Activated CD4-positive, alpha-beta T cell treated with anti-CD3 and anti-CD28 coated beads for 48 hours (primary cell): ENCODE results near the gene C22orf31.
A peak's percentile ranks its signal among the peaks of the same experiment; 100 is the strongest.
"Not testable (repeated sequence)": the region's sequence is repeated elsewhere in the genome, so short reads cannot be mapped to it uniquely, and the experiment has no call there.

Source experiments
- DNase-seq: peaks from one replicate; pipeline ENCODE4 v3.0.0-alpha.2; 2020

The C22orf31 gene

DNA sequence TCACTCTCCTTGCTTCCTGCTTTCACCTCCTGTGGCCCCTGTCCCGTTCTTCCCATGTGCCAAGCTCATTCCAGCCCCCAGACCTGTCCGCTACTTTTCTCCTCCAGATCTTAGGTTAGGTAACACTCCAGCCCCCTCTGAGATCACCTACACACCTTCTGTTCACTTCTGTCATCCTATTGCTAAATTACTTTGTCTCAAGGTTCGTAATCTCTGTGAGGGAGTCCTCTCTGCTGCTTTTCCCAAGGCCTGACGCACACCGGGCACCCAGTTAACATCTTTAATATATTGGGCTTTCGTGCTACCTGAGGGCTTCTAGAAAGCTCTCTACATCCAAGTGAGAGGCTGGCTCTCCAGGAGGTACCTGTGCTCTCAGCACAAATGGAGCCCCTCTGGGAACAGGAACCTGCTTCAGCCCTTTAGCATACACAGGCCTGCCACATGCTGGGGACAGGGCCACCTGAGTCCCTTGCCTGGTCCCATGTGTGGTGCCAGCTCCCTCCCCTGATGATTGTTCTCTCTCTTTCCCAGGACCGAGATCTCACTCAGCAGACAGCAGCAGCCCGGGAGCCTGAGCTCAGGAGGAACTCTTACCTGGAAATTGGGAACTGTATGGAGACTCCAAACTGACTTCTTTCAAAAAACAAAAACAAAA is 8.5 kb downstream of the C22orf31 start:
- DNase-seq, result no peak

GRCh38 chr22:29050457-29050856 is 11.2 kb downstream of the C22orf31 start:
- no peak for DNase-seq

DNA sequence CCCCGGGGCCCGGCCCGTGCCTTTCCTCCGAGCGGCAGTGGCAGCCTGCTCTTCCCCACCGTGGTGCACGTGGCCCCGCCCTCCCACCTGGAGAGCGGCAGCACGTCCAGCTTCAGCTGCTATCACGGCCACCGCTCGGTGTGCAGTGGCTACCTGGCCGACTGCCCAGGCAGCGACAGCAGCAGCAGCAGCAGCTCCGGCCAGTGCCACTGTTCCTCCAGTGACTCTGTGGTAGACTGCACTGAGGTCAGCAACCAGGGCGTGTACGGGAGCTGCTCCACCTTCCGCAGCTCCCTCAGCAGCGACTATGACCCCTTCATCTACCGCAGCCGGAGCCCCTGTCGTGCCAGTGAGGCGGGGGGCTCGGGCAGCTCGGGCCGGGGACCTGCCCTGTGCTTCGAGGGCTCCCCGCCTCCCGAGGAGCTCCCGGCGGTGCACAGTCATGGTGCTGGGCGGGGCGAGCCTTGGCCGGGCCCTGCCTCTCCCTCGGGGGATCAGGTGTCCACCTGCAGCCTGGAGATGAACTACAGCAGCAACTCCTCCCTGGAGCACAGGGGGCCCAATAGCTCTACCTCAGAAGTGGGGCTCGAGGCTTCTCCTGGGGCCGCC is 11.9 kb downstream of the C22orf31 start:
- DNase-seq, result no peak

DNA sequence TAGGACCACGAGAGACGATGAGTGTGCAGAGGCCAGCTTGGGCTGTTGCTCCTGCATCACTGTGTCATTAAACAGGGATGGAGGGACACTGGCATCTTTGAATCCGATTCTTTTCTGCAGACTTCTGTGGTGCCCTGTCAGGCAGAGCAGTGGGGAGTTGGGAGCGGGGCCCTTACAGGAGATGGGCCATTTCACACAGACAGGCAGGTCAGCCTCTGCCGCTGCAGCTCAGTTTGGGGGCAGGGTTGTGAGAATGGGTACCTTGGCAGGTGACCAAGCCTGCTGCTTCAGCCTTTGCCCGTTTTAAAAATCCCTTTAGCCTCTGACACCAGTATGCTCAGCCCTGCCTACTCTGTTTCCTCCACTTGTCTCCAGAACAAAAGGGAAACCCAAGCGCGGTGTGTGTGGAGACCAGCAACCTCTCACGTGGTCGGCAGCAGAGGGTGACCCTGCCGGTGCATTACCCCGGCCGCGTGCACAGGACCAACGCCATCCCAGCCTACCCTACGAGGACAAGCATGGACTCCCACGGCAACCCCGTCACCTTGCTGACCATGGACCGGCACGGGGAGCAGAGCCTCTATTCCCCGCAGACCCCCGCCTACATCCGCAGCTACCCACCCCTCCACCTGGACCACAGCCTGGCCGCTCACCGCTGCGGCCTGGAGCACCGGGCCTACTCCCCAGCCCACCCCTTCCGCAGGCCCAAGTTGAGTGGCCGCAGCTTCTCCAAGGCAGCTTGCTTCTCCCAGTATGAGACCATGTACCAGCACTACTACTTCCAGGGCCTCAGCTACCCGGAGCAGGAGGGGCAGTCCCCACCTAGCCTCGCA is 12.6 kb downstream of the C22orf31 start:
- no peak for DNase-seq

GRCh38 chr22:29044657-29045176 is 16.9 kb downstream of the C22orf31 start:
- no peak for DNase-seq

DNA sequence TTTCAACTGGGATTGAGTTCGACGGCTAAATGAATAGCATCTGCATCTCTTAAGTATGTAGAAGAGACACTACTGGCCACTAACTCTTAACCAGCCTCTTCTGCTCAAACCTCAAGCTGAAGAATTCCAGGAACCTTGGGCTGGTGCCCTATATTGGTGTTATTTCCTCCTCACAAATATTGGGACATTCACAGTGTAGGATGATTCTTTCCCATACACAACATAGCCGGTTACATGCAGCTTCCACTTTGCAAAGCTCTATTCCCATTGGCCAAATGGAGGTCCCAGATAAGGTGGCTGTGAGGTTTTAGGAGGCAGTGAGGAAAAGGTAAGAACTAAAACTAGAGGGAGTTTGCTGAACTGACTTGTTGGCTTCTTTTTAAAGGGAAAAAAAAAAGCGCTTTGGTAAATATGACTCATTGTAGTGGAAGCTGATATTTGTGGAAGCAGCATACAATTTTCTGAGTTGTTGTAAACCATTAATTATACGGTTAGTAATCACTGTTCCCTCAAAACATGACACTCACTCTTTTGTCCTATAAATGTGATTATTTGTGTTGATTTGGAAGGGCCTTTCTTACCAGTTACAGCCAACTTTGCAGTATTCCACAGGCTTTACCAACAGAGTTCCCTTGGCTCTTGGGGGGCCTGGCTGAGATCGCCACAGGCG is 17.6 kb downstream of the C22orf31 start:
- no peak for DNase-seq

GRCh38 chr22:29041408-29041807 is 20.2 kb downstream of the C22orf31 start:
- DNase-seq, result no peak

- DNase-seq, result peak; percentile 68
Measured at GRCh38 chr22:29040385-29041275, 21.0 kb downstream of the C22orf31 start.

- DNase-seq, result not testable (repeated sequence)
Measured at GRCh38 chr22:29039684-29040083, 21.9 kb downstream of the C22orf31 start.

GRCh38 chr22:29039148-29039547 is 22.5 kb downstream of the C22orf31 start:
- no peak for DNase-seq

- DNase-seq, result no peak
Measured at GRCh38 chr22:29037340-29037932, 24.2 kb downstream of the C22orf31 start.

DNA sequence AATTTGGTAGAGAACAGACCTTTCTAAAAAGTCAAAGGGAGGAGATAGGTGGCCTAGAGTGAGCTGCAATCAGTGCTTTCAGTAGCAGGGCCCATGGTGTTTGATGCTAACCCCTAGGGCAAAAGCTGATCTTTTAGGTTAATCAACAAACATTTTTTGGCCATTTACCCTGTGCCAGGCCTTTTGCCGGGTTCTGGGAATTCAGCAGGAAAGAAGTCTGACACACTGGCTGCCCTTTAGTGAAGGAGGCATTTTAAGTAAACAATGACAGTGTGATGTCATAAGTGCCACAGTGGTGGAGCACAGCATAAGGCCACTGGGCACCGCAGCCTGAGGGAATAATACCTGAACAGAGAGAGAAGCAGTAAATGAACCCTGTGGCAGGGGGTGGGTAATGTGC is 29.0 kb downstream of the C22orf31 start:
- DNase-seq, result no peak

GRCh38 chr22:29032014-29032475 is 29.6 kb downstream of the C22orf31 start:
- no peak for DNase-seq

DNA sequence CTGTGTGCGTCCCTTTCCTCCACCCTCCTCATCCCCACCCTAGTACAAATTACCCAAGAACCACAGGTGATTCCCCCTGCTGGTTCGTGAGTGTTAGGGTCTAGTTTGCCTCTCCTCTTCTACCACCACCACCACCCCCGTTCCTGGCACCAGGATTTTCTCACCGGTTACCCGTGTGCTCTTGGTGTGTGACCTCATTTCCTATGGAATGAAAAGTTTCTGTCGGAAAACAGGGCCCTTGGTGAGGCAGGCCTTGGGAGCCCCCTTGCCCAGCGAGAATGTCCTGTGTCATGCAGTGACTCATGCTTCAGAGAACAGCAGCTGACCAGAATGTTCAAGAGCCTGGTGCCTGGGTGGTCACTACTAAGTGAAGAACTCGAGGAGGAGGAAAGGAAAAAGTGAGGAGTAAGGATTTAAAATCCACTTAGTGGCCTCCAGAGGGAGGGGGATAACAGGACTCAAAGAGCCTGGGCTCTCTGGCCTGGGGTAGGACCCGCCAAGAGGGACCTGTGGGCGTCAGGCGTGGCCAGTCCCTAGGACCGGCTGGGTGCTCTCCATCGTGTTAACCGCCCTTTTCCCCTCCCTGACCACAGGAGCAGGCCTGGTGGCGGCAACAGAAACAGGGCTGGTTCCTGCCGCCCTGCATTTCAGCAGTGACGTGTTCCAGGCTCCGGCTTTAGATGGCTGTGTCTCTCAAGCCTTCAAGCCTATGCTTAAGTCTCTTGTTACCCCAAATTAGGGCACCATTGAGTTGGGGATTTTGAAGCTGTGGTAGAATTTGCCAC is 30.2 kb downstream of the C22orf31 start:
- no peak for DNase-seq

GRCh38 chr22:29030618-29031226 is 30.9 kb downstream of the C22orf31 start:
- no peak for DNase-seq

GRCh38 chr22:29030016-29030617 is 31.5 kb downstream of the C22orf31 start:
- no peak for DNase-seq

DNA sequence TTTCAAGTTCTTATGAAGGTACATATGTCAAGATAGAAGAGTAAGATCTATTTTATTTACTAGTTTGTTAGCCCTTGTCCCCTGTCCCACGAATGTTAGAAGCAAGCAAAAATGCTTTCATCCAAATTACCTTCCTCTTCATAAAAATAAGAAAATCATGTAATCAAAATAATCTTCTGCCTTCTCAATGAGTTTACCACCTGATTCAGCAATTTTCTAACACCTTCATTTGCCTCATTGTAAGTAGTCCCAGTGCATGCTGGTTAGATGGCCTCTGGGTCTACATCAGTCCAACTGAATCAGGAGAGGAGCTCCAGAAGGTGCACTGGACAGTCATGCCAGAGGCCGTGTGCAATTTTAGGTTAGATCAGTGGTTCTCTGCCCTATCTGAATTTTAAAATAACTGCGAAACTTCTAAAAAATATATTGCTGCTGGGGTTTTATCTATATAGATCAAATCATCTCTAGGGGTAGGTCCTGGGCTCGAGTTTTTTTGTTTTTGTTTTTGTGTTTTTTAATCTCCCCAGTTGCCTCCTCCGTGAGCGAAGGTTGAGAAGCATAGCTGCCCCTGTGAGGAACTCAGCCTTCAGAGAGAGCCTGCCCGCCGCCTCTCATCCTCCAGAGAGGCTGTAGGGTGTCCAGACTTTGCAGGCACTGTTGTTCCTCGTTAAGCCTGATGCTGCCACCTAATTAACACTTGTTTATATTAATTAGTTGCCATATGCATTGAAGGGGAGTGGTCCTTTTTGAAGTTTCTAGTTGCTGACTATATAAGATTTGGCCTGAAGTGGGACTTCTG is 32.2 kb downstream of the C22orf31 start:
- no peak for DNase-seq

GRCh38 chr22:29028468-29028867 is 33.2 kb downstream of the C22orf31 start:
- DNase-seq, result no peak

DNA sequence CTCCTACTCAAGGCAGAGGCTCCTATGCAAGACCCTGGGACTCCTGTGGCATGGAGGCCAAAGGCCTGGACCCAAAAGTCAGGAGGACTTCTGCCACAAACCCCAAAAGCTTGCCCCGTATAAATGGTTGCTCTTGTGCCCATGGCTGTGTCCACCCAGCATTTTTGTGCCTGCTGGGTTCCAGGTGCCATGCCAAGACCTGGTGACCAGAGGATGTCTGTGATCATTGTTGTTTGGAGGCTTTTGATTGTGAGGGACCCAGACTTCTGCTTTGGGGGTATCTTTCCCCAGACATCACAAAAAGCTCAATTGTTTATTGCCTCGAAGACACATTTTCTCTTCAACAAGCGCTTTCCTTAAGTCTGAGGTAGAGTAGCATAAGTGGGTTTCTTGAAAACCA is 35.1 kb downstream of the C22orf31 start:
- no peak for DNase-seq
